GM18868 (cell line): ENCODE results near the gene KRTAP25-1.

Source experiments
- ATAC-seq: cut with Tn5 transposase; IDR thresholded peaks from one replicate; pipeline ENCODE4 v1.9.1; 2021; ENCODE audit warnings: mild to moderate bottlenecking, moderate library complexity; ENCODE audit not compliant: unreplicated experiment

The KRTAP25-1 gene

GRCh38 chr21:30251781-30252180 lies 37.5 kb downstream of the KRTAP25-1 start:
- ATAC-seq, result no peak

GRCh38 chr21:30249936-30250335 lies 39.4 kb downstream of the KRTAP25-1 start:
- no peak for ATAC-seq

DNA sequence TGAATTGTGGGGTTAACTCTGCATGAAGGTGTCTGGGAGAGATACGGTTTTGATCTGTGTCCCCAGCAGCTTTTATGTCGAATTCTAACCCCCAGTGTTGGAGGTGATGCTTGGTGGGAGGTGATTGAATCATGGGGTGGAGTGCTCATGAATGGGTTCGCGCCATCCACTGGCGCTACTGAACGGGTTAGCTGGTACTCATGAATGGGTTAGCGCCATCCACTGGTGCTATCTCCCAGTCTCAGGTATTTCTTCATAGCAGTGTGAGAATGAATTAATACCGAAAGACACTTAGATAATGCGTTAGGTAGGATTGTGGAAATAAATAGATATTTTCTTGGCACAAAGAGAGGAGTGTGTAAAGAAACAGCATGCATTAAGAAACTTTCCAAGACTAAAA lies 40.5 kb downstream of the KRTAP25-1 start:
- no peak for ATAC-seq

DNA sequence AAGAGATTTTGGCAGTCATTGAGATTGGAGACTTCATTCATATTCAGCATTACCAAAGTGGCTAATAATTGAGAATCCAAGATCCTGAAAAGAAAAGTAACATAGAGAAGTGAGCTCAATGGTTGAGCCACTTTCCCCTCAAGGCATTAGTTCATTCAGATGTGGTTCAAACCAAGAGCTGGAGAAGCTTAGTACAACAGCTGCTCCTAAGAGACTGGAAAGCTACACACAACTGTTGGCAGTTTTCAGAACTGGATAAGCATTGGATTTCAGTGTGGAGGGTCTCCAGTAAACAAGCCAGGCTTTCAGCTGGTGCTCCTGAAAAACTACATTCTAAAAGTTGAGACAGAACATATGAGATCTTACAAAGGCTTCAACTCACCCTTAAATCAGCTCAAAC lies 44.3 kb downstream of the KRTAP25-1 start:
- no peak for ATAC-seq

- no peak for ATAC-seq
Measured at GRCh38 chr21:30243691-30244090, 45.6 kb downstream of the KRTAP25-1 start.

- ATAC-seq, result no peak
Measured at GRCh38 chr21:30240661-30241060, 48.7 kb downstream of the KRTAP25-1 start.
